Osteoblast (primary cell): Measurements from ENCODE around the gene TFPI. TPM values are rescaled to one million over a fixed set of nuclear protein-coding genes. Genes with fewer than 3 reads are reported as not detected.
A peak's percentile ranks its signal among the peaks of the same experiment; 100 is the strongest.

ENCODE experiments used
- DNase-seq: peaks from one replicate; pipeline ENCODE4 v3.0.0; 2011; ENCODE audit warnings: low spot score, mixed read lengths; ENCODE audit not compliant: insufficient read length; ENCODE audit errors: missing footprints
- H2AFZ ChIP-seq: 2 replicates; pipeline ENCODE4 v1.6.0; 2011; ENCODE audit warnings: mild to moderate bottlenecking, low read length
- H3K27ac ChIP-seq: 2 replicates; pipeline ENCODE4 v1.5.1; 2011; ENCODE audit warnings: mild to moderate bottlenecking, low read depth, low read length, moderate library complexity
- H3K27me3 ChIP-seq: 2 replicates; pipeline ENCODE4 v1.6.0; 2012; ENCODE audit warnings: mild to moderate bottlenecking, control low read depth, inconsistent platforms, low read length, moderate library complexity; ENCODE audit not compliant: insufficient read depth
- H3K36me3 ChIP-seq: 2 replicates; pipeline ENCODE4 v1.5.1; 2011; ENCODE audit warnings: mild to moderate bottlenecking, low read length, control low read depth, moderate library complexity; ENCODE audit not compliant: insufficient read depth
- H3K4me1 ChIP-seq: 2 replicates; pipeline ENCODE4 v1.5.1; 2011; ENCODE audit warnings: mild to moderate bottlenecking, low read length, control low read depth, moderate library complexity; ENCODE audit not compliant: insufficient read depth
- H3K4me2 ChIP-seq: 2 replicates; pipeline ENCODE4 v1.6.0; 2011; ENCODE audit warnings: mild to moderate bottlenecking, low read length; ENCODE audit not compliant: insufficient read depth
- H3K4me3 ChIP-seq: fragments of 200-600 bp; sonication (generic); 3 replicates; pipeline ENCODE4 v1.5.1; 2012; ENCODE audit warnings: mild to moderate bottlenecking, low read length, inconsistent platforms; ENCODE audit not compliant: insufficient read depth
- H3K79me2 ChIP-seq: 2 replicates; pipeline ENCODE4 v1.6.0; 2012; ENCODE audit warnings: mild to moderate bottlenecking, low read length, control low read depth, inconsistent platforms; ENCODE audit not compliant: insufficient read depth
- H3K9me3 ChIP-seq: 2 replicates; pipeline ENCODE4 v1.5.1; 2011; ENCODE audit warnings: low read depth, low read length, control low read depth
- H4K20me1 ChIP-seq: 2 replicates; pipeline ENCODE4 v1.6.0; 2012; ENCODE audit warnings: mild to moderate bottlenecking, low read length, control low read depth; ENCODE audit not compliant: insufficient read depth
- CTCF ChIP-seq: IDR thresholded peaks from 2 replicates; pipeline ENCODE4 v1.5.1; 2011; ENCODE audit warnings: mild to moderate bottlenecking, low read depth, low read length, moderate library complexity; ENCODE audit errors: extremely low read depth
- total RNA-seq: library from RNA; depleted of rRNA; stranded (reverse); fragments of >200 nt; gene quantifications from 2 replicates; pipeline ENCODE4 v1.2.3, GENCODE V29; 2012

The TFPI gene
- total RNA-seq, 1 donor: 123 TPM

GRCh38 chr2:187529977-187530721 is 24.1 kb downstream of the TFPI start:
- peak overlapping the region; percentile 86 for H3K27ac ChIP-seq
- H4K20me1 ChIP-seq: no peaks in the 10 kb centered on the region
- no peak for TF ChIP-seq CTCF
- H3K9me3 ChIP-seq: no peaks in the 10 kb centered on the region
- H3K4me2 ChIP-seq: no peak overlapping the region
- no peak overlapping the region for H3K4me3 ChIP-seq
- DNase-seq: no peak
- peaks cover 58% of the 10 kb centered on the region for H3K79me2 ChIP-seq
- no peaks in the 10 kb centered on the region for H3K27me3 ChIP-seq
- peaks cover 12% of the 10 kb centered on the region for H3K36me3 ChIP-seq
- peaks cover 31% of the 10 kb centered on the region for H3K4me1 ChIP-seq
- H2AFZ ChIP-seq: no peak overlapping the region

- no peak overlapping the region for H3K4me3 ChIP-seq
- H3K9me3 ChIP-seq: no peaks in the 10 kb centered on the region
- H3K4me1 ChIP-seq: peaks cover 34% of the 10 kb centered on the region
- peak overlapping the region; percentile 86 for H3K27ac ChIP-seq
- peaks cover 54% of the 10 kb centered on the region for H3K79me2 ChIP-seq
- DNase-seq: no peak
- TF ChIP-seq CTCF: no peak
- H3K4me2 ChIP-seq: no peak overlapping the region
- no peaks in the 10 kb centered on the region for H3K27me3 ChIP-seq
- H4K20me1 ChIP-seq: no peaks in the 10 kb centered on the region
- peaks cover 12% of the 10 kb centered on the region for H3K36me3 ChIP-seq
- no peak overlapping the region for H2AFZ ChIP-seq
These were observed 24.8 kb downstream of the TFPI start for GRCh38 chr2:187529248-187529976.

DNA sequence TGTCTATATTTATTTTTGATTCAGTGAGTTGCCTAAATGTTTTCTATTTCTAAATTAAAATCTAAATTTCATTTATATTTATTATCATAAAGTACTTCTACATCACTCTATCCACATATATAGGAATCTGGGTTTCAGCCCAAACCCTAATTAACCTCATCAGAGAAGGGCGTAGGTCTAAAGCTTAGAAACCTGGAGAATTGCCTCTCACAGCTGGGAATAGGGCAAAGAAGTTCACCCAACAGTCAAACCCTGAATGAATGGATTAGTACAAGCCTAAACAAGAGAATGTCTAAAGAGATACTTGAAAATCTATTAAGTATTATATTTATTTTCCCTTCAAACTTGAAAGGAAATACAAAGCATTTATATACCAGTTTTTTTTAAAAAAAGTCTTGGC is 26.2 kb downstream of the TFPI start:
- no peaks in the 10 kb centered on the region for H3K27me3 ChIP-seq
- no peaks in the 10 kb centered on the region for H3K9me3 ChIP-seq
- no peak for DNase-seq
- no peak overlapping the region for H2AFZ ChIP-seq
- no peak for TF ChIP-seq CTCF
- H3K36me3 ChIP-seq: peaks cover 7% of the 10 kb centered on the region
- peaks cover 34% of the 10 kb centered on the region for H3K4me1 ChIP-seq
- H4K20me1 ChIP-seq: no peaks in the 10 kb centered on the region
- peaks cover 44% of the 10 kb centered on the region for H3K79me2 ChIP-seq
- no peak overlapping the region for H3K4me3 ChIP-seq
- no peak overlapping the region for H3K4me2 ChIP-seq
- H3K27ac ChIP-seq: peak overlapping the region; percentile 86

DNA sequence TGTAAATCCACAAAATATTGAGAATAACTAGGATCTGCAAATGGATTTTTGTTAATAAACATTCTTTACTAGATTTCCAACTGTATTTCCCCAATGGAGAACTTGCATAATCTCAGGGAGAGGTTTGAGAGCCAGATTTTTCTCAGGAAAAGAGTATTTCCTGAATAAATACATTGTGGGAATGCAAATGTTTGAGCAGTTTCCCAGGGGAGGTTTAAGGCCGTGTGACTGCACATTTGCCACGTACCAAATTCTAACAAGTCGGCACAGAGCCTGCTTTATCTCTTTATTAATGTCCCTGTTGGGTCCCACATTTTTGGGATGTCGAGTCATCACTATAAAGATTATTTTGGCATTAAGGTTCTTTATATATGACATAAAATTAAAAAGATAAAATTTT is 27.0 kb downstream of the TFPI start:
- H3K9me3 ChIP-seq: no peaks in the 10 kb centered on the region
- H3K27me3 ChIP-seq: no peaks in the 10 kb centered on the region
- H3K4me2 ChIP-seq: peak overlapping the region; percentile 12
- peak; percentile 51 for DNase-seq
- H3K27ac ChIP-seq: peak overlapping the region; percentile 86
- TF ChIP-seq CTCF: no peak
- H3K79me2 ChIP-seq: peaks cover 36% of the 10 kb centered on the region
- no peaks in the 10 kb centered on the region for H4K20me1 ChIP-seq
- H2AFZ ChIP-seq: no peak overlapping the region
- H3K4me3 ChIP-seq: no peak overlapping the region
- peaks cover 2% of the 10 kb centered on the region for H3K36me3 ChIP-seq
- H3K4me1 ChIP-seq: peaks cover 34% of the 10 kb centered on the region
